IMR-90 (cell line): ENCODE data around the gene CD6.

Source experiments
- CTCF ChIP-seq: conservative IDR thresholded peaks from 2 replicates; pipeline ENCODE4 v1.5.1; 2012; ENCODE audit warnings: mild to moderate bottlenecking, low read depth, low read length, improper control_type of control experiment
- ELK1 ChIP-seq: fragments of 150-350 bp; IDR thresholded peaks from 2 replicates; pipeline ENCODE4 v1.6.1; 2016; ENCODE audit warnings: low read depth, mild to moderate bottlenecking, low read length, moderate library complexity, borderline replicate concordance
- MXI1 ChIP-seq: IDR thresholded peaks from 2 replicates; pipeline ENCODE4 v1.6.1; 2012; ENCODE audit warnings: low read depth, mild to moderate bottlenecking, low read length, moderate library complexity, borderline replicate concordance
- POLR2A ChIP-seq: IDR thresholded peaks from 2 replicates; pipeline ENCODE4 v1.6.1; 2012; ENCODE audit warnings: mild to moderate bottlenecking, low read depth, low read length
- RAD21 ChIP-seq: IDR thresholded peaks from 2 replicates; pipeline ENCODE4 v1.6.1; 2012; ENCODE audit warnings: low read length, improper control_type of control experiment
- RCOR1 ChIP-seq: IDR thresholded peaks from 2 replicates; pipeline ENCODE4 v1.6.1; 2012; ENCODE audit warnings: mild to moderate bottlenecking, low read length, improper control_type of control experiment; ENCODE audit not compliant: insufficient replicate concordance
- USF2 ChIP-seq: fragments of 150-350 bp; IDR thresholded peaks from 2 replicates; pipeline ENCODE4 v1.6.1; 2017; ENCODE audit warnings: mild to moderate bottlenecking, antibody characterized with exemption, low read length, low read depth

GRCh38 chr11:60954421-60954820 is 17.1 kb upstream of the CD6 start:
- TF ChIP-seq CTCF (no peak), POLR2A (no peak), RCOR1 (no peak), ELK1 (no peak), USF2 (no peak), MXI1 (no peak), RAD21 (no peak)
